ENCODE data around the gene TEX26.

GRCh38 chr13:30982906-30983305 lies 50.5 kb downstream of the TEX26 start:
- no peak for TF ChIP-seq POLR2AphosphoS5 (IDR thresholded peaks at IDR 0.05)
- TF ChIP-seq EP300 (IDR thresholded peaks at IDR 0.05), result no peak
- TF ChIP-seq CTCF (IDR thresholded peaks at IDR 0.05), result no peak
